ENCODE measurements around the gene SLC26A6. TPM values are rescaled to one million over a fixed set of nuclear protein-coding genes. Genes with fewer than 3 reads are reported as not detected.

SLC26A6 gene
- total RNA-seq, 1 experiment from 2014 or later, result 44.9 TPM

GRCh38 chr3:48625600-48625999 is 9.7 kb downstream of the SLC26A6 start:
- H3K4me1 ChIP-seq (ENCODE audit: insufficient read depth, low read length), result no peaks in the 10 kb centered on the region
- no peaks in the 10 kb centered on the region for H3F3A ChIP-seq (ENCODE audit: low read length, unreplicated experiment)
- ChIA-PET POLR2A (ENCODE audit: unreplicated experiment) (no interaction called here), CTCF (no interaction called here)
- no peaks in the 10 kb centered on the region for H3K9me2 ChIP-seq (replicated peaks; ENCODE audit: low read length)
- no TSS peak for BruUV-seq (replicated peaks)
- no peak overlapping the region for H3K27ac ChIP-seq (ENCODE audit: low read length)
- H3K9me3 ChIP-seq (ENCODE audit: low read length), result no peaks in the 10 kb centered on the region
- no peak for ATAC-seq
- H3K9ac ChIP-seq (ENCODE audit: low read length), result no peak overlapping the region
- H3K27me3 ChIP-seq (ENCODE audit: low read length), result no peaks in the 10 kb centered on the region
- no peak overlapping the region for H3K4me2 ChIP-seq (ENCODE audit: low read length)
- H2AFZ ChIP-seq (ENCODE audit: low read length), result no peak overlapping the region
- DNase-seq, result no peak
- H3K4me3 ChIP-seq (ENCODE audit: low read length), result no peak overlapping the region
- TF ChIP-seq EZH2phosphoT487 (IDR thresholded peaks at IDR 0.05; ENCODE audit: borderline replicate concordance, low read length) (no peak), EZH2 (IDR thresholded peaks at IDR 0.05; ENCODE audit: low read length, unreplicated experiment) (no peak), CTCF (conservative IDR thresholded peaks at IDR 0.05; ENCODE audit: low read depth, low read length) (no peak)
- H4K20me1 ChIP-seq (ENCODE audit: low read length), result no peaks in the 10 kb centered on the region
- peaks cover 24% of the 10 kb centered on the region for H3K36me3 ChIP-seq (ENCODE audit: low read depth, low read length)
- no peaks in the 10 kb centered on the region for H3K79me2 ChIP-seq (ENCODE audit: low read length)
- intact Hi-C loops (cut with micrococcal nuclease), result no loop called here

GRCh38 chr3:48624767-48625166 is 10.5 kb downstream of the SLC26A6 start:
- Histone ChIP-seq H3K9me3 (ENCODE audit: low read length) (no peaks in the 10 kb centered on the region), H3K79me2 (ENCODE audit: low read length) (no peaks in the 10 kb centered on the region), H2AFZ (ENCODE audit: low read length) (no peak overlapping the region), H3K4me3 (ENCODE audit: low read length) (no peak overlapping the region), H4K20me1 (ENCODE audit: low read length) (no peaks in the 10 kb centered on the region), H3K27ac (ENCODE audit: low read length) (no peak overlapping the region), H3K36me3 (ENCODE audit: low read depth, low read length) (peaks cover 19% of the 10 kb centered on the region), H3K27me3 (ENCODE audit: low read length) (no peaks in the 10 kb centered on the region), H3F3A (ENCODE audit: low read length, unreplicated experiment) (no peaks in the 10 kb centered on the region), H3K4me1 (ENCODE audit: insufficient read depth, low read length) (no peaks in the 10 kb centered on the region), H3K9me2 (replicated peaks; ENCODE audit: low read length) (no peaks in the 10 kb centered on the region), H3K9ac (ENCODE audit: low read length) (no peak overlapping the region), H3K4me2 (ENCODE audit: low read length) (no peak overlapping the region)
- ChIA-PET CTCF (no interaction called here), POLR2A (ENCODE audit: unreplicated experiment) (no interaction called here)
- TF ChIP-seq EZH2phosphoT487 (IDR thresholded peaks at IDR 0.05; ENCODE audit: borderline replicate concordance, low read length), result no peak
- TF ChIP-seq EZH2 (IDR thresholded peaks at IDR 0.05; ENCODE audit: low read length, unreplicated experiment), result no peak
- BruUV-seq (replicated peaks), result no TSS peak
- no peak; the same call in 1 of the 2 replicates for ATAC-seq
- intact Hi-C loops (cut with micrococcal nuclease), result no loop called here
- no peak for DNase-seq

GRCh38 chr3:48623851-48624547 is 11.3 kb downstream of the SLC26A6 start:
- ATAC-seq (peak; percentile 62), DNase-seq (no peak)
- peaks cover 18% of the 10 kb centered on the region for H3K36me3 ChIP-seq (ENCODE audit: low read depth, low read length)
- H3K79me2 ChIP-seq (ENCODE audit: low read length), result no peaks in the 10 kb centered on the region
- H2AFZ ChIP-seq (ENCODE audit: low read length), result no peak overlapping the region
- no peaks in the 10 kb centered on the region for H3K9me3 ChIP-seq (ENCODE audit: low read length)
- no peak overlapping the region for H3K4me2 ChIP-seq (ENCODE audit: low read length)
- ChIA-PET POLR2A (ENCODE audit: unreplicated experiment) (interaction anchor here (0.6 kb wide), 3 partner anchors 11 to 93 kb away, joined by 4 to 13 read pairs (median 6); partner anchors contain the start of gene SLC26A6), CTCF (interaction anchor here (0.6 kb wide), 1 partner anchor 188 kb away, joined by 5 read pairs; no protein-coding TSS in a partner anchor)
- H3K27me3 ChIP-seq (ENCODE audit: low read length), result no peaks in the 10 kb centered on the region
- no peaks in the 10 kb centered on the region for H3K9me2 ChIP-seq (replicated peaks; ENCODE audit: low read length)
- no peak overlapping the region for H3K27ac ChIP-seq (ENCODE audit: low read length)
- H3K9ac ChIP-seq (ENCODE audit: low read length), result no peak overlapping the region
- BruUV-seq (replicated peaks), result no TSS peak
- intact Hi-C loops (cut with micrococcal nuclease), result no loop called here
- no peaks in the 10 kb centered on the region for H3K4me1 ChIP-seq (ENCODE audit: insufficient read depth, low read length)
- H4K20me1 ChIP-seq (ENCODE audit: low read length), result no peaks in the 10 kb centered on the region
- no peak overlapping the region for H3K4me3 ChIP-seq (ENCODE audit: low read length)
- TF ChIP-seq CTCF (conservative IDR thresholded peaks at IDR 0.05; ENCODE audit: low read depth, low read length) (no peak), EZH2phosphoT487 (IDR thresholded peaks at IDR 0.05; ENCODE audit: borderline replicate concordance, low read length) (no peak), EZH2 (IDR thresholded peaks at IDR 0.05; ENCODE audit: low read length, unreplicated experiment) (no peak)
- H3F3A ChIP-seq (ENCODE audit: low read length, unreplicated experiment), result no peaks in the 10 kb centered on the region
